GM12872 (cell line): ENCODE results near the gene LHPP.

ENCODE experiments used
- CTCF ChIP-seq: IDR thresholded peaks from 3 replicates; pipeline ENCODE4 v1.5.1; 2011; ENCODE audit warnings: low read depth, mild to moderate bottlenecking, low read length, moderate library complexity; ENCODE audit not compliant: insufficient read depth

LHPP gene

GRCh38 chr10:124477614-124478363 lies 16.2 kb downstream of the LHPP start:
- no peak for TF ChIP-seq CTCF

GRCh38 chr10:124478515-124478914 lies 16.9 kb downstream of the LHPP start:
- TF ChIP-seq CTCF, result no peak

- no peak for TF ChIP-seq CTCF
Observed at GRCh38 chr10:124480860-124481259, 19.2 kb downstream of the LHPP start.

- no peak for TF ChIP-seq CTCF
Observed at GRCh38 chr10:124481717-124482116, 20.1 kb downstream of the LHPP start.

- TF ChIP-seq CTCF, result no peak
Observed at GRCh38 chr10:124482236-124482800, 20.7 kb downstream of the LHPP start.

GRCh38 chr10:124482876-124483275 lies 21.3 kb downstream of the LHPP start:
- no peak for TF ChIP-seq CTCF

GRCh38 chr10:124484031-124484430 lies 22.4 kb downstream of the LHPP start:
- no peak for TF ChIP-seq CTCF
